Fibroblast of skin of abdomen (primary cell): ENCODE measurements around the gene ATRNL1.

Experiments
- DNase-seq: peaks from one replicate; pipeline ENCODE4 v3.0.0-alpha.2; 2013

ATRNL1 gene

DNA sequence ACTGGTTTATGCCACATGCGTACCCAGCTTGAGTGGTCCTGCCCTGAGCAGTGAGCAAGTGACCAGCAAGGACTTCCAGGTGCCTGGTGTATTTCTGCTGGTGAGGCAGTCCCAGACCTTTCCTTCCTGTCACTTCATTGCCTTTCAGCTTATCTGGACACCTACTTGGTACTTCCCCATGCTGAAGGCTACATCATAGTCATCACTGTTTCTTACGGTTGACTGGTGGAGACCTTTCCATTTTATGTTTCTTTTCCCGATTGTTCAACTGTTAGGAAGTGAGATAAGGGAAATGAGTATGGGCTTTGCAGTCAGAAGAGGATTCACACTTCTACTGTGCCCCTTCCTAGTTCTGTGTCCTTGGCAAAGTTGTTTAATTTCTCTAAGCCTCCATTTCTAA is 821.3 kb downstream of the ATRNL1 start:
- DNase-seq, result no peak

DNA sequence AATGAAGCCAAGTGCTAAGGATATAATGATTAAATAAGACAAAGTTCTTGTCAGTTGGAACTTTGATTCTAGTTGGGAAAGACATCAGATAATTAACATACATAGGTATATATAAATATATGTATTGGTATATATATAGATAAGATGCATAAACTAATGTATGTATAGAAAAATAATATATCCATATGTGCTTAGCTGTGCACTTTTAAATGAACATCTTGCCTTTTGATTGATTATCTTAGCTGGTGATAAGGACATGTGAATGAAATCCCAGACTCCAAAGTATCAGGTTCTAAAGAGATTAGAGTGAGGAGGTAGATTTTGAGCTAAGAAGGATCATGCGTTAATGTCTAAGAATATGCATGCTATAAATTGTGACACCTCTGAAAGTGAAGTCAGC is 822.3 kb downstream of the ATRNL1 start:
- no peak for DNase-seq

DNA sequence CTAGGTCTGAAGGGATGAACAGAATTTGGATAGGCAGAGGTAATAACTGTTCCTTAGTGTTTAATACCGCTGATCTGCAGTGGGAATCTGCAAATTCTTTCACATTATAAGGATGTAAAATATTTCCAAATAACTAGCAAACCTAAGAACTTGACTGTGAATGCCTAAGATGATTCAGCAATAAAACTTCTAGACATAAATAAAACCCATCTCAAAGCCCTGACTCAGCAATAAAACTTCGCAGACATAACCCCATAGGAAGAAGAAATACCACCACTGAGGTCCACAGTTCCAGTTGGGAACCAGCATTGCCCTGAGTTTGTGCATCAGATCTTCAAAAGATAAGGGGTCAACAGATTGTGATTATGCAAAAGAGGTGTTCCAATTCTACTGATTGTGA is 825.6 kb downstream of the ATRNL1 start:
- peak; percentile 81 for DNase-seq

DNA sequence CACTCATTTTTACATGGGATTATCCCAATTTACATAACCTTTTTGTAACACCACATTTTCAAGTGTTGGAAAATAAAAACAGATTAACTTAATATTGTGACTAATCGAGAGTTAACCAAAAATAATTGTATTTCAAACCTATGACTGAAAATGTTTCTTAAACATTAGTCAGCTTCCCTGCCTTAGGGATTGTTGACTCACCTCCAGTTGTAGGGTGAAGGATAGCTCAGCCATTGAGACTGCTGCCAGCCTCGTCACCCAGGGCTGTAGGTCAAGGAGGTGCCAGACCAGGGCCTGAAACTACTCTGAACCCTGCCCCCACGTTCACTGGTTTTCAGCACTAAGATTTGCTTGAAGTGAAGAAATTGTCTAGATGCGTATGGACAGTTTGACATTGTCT is 828.6 kb downstream of the ATRNL1 start:
- peak; percentile 26 for DNase-seq

DNA sequence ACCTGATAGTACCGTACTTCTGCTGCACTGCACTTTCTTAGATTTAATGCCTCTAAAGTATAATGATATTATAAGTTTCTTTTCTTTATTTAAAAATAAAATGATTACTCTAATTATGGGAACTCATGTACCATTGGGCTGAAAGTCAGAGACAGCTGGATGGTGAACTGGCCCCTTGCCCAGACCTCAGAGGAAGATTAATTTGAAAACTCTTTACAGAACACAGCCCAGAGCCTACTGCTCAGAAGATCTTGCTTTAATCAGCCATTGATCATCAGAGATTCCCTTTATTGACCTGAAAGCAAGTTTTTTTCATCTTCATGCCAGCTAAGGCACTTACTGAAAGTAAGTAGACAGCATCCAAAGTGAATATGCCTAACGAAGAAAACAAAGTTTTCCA is 838.1 kb downstream of the ATRNL1 start:
- DNase-seq, result no peak

DNA sequence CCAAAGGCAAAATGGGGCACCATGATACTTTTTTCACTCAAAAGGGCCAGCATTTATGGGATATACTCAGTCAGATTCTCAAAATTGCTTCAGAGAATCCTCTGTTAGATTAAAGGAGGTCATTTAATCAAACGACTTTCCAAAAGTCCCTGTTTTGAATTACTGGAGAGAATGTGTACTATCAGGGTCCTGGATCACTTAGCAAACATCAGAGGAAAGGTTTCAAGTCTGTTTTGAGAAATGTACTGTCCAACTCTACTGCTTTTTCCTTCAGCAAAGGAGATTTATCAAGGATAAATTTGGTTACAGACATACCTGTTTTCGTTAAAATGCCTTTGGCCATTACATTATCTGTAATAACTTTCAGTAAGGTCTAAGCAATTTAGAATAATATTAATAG is 838.9 kb downstream of the ATRNL1 start:
- no peak for DNase-seq

DNA sequence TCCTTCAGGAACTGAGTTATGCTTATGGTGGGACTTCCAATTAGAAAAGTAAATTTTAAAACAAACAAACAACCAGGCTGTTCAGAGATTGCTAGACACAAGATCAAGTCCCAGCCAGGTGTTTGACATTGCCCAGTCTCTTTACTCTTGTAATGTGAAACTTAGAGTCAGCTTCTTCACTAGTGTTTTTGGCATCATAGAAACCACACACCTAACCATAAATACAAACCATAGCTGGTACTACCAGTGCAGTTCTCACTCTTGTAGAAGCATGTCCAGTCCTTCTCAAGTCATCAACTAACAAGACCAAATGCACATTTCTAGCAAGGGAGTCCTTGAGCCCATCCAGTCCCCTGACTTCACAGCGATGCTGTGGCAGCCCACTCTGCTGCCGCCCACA is 839.9 kb downstream of the ATRNL1 start:
- DNase-seq, result no peak

DNA sequence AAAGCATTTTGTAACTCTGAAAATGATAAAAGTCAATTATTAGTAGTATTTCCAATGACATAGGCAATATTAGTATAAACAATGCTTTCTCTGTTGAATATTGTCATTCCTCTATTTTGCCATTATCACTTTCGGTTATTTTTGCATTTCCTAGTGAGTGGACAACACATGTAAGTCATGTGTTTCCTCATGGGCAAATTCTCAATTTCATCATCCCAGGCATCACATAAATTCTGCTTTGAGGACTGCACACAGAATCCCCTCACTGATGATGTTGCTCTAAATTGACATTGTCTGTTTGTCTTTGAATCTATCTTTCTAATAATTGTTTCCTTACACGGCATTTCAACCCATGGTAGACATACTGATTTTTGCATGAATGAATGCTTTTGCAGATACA is 842.6 kb downstream of the ATRNL1 start:
- DNase-seq, result no peak

DNA sequence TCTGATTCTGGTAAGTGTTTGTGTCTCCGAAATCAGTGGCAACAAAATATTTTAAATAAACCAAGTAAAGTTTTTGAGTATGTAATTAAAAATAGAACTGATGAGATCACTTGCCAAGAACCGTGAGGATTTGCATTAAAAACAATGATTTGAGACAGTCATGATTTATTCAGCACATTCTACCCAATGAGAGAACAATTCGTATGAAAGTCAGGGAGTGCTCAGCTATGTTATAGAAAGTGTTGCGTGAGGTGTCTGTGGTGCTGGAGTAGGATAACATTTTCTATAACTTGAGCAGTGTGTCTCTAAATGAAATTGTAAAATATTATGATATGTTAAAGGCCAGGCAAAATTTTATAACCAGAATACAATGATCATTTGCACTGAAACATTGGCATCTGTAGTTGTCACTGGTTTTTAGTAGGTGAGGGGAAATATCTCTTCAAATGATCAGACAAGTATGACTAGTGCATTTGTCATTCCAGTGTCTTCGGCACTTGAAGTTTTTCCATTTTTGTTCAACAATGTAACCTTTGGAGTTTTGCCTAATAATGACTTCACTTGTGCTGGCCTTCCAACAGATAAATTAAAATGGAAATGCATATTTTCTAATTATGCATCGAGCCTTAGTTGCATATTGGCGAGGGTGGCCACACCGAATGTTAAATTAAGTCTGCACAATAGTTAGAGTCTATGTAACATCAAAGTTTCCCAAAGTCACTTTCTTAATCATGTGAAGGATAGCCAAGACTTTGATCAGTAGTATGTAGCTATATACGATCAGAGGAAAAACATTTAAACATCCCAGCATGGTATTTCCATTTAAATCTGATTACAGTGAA is 844.0 kb downstream of the ATRNL1 start:
- peak; percentile 81 for DNase-seq

DNA sequence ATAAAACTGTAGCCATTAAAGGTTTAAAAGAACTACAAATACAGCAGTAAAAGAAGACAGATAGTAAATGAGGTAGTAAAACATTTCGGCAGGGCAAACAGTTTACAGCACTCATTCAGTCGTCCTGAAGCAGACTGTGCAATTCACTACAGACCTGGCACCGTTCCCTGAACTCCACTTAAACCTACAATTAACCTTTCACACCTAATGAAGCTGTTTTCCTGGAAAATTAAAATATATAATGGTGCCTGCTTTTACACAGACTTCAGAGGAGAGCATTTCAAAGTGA is 844.5 kb downstream of the ATRNL1 start:
- DNase-seq, result no peak

DNA sequence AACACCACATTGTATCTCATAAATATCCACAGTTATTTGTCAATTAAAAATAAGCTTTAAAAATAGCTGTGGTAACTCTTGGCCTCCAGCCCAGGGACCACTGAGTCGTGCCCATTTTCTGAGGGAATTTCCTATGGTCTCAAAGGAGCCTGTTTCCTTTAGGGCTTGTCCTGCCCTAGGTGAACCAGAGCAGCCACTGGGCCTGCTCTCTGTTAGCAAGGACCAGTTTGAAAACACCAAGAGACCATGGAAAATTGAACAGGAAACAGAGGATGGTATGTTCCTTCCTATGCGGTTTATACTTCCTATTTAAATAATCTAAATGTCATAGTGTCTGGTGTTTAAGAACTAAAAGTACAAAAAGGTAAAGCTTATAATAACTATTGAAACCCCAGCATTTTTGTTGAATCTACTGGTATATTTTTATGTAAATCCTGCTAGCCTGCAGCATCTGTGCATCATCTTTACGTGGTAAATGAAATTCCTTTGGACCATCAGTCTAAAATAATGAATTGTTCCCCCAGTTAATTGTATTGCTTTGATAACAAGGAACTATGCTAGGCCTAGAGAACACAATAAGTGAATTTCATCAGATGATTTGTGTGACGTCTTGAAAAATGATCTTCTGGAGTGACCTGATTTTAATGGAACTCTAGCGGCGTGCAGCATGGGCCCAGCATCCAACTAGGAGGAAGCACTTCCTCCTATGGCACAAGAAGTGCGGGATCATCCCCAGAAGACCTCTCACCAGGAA is 846.1 kb downstream of the ATRNL1 start:
- peak; percentile 36 for DNase-seq

DNA sequence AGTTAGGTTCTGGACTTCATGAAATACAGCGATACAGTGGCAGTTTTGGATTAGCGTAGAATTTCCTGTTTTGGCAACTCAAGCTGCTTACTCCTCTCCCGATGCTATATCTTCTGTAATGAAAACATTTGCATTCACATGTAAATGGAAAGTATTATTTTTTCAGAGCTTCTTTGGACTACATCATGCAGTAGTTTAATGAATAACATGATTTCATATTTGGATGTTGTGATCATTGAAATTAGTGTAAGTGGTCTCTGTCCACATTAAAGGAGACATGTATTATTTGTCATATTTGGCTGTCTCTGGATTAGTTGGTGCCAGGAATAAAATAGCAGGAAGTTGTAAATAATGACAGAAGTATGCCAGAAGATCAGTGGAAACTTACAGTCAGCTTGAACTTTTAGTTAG is 848.2 kb downstream of the ATRNL1 start:
- peak; percentile 34 for DNase-seq

DNA sequence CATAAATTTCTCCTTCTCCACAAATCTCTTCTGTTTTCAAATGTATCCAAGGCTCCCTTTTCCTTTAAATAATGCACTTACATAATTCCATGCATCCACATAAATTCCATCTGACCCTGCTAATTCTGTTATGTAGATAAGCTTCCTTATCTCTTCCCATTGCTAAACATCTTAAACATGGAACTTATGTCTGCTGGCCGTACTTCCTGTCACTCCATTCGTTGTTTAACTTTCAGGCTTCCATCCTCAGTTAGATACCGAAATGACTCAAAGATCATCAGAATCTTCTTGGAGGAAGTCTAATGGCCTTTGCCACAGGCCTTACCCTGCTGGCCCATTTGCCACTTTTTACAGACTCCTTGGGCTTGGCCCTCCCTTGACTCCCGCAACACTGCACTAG is 848.9 kb downstream of the ATRNL1 start:
- no peak for DNase-seq

DNA sequence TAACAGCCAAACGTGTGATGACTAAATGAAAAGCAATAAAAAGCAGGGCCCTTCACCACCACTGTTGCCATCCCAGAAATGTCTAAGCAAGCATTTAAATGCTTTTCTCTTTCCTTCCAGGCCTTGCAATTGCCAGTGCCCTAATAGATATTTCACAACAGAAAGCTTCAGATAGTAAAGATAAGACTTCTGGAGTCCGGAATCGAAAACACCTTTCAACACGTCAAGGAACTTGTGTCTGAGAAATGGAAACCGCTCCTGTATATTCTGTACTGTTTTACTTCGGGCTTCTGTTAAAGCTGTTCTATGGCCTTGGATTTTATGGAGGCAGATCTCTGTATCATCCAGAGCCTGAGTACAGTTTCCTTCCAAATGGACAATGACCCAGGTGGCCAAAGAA is 851.4 kb downstream of the ATRNL1 start:
- no peak for DNase-seq

DNA sequence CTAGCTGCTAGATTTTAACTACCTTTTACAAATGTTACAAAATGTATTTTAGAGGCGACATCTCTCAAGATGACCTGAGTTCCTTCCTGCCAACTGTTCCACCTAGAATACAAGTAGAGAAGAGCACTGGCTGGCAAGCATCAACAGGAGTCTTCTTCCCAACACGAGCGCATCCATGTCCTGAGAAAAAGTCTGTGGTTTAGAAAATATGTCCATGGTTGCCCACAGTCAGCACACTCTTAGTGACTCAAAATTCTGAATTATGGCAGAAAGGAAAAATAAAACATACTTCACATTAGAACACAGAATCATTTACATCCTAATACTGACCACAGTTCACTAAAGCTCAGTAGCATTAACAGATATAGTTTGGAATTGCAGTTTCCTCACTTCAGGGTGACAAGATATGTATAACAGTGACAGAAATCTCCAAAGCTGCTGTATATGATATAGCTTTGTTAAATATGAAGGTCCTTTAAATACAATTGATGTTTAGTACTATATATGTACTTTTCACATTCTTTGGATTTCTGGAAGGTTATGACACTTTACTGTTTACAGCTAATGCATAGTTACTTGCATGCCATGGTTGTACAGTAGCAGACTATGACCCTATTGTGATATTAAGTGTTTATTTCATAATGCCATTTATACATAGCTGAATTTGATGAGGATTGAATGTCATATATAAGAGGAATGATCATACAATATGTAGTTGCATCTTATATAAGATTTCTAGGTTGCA is 852.7 kb downstream of the ATRNL1 start:
- peak; percentile 60 for DNase-seq

DNA sequence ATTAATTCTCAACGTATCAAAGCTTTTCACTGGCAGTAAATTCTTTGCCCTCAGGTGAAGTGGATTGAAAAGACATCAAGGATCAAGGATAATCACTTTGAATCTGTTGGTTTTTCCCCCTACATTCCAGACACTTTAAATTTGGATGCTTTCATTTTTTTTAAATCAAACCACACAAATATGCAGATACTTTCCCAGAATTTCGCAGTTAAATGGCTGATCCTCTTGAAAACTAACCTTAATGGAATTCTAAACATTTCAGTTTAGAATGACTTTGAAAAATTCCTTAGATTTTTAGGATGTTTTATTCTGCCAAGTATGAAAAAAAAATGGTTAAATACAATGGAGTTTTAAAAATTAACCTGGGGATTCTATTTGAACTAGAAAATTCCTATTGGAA is 853.9 kb downstream of the ATRNL1 start:
- peak; percentile 84 for DNase-seq

DNA sequence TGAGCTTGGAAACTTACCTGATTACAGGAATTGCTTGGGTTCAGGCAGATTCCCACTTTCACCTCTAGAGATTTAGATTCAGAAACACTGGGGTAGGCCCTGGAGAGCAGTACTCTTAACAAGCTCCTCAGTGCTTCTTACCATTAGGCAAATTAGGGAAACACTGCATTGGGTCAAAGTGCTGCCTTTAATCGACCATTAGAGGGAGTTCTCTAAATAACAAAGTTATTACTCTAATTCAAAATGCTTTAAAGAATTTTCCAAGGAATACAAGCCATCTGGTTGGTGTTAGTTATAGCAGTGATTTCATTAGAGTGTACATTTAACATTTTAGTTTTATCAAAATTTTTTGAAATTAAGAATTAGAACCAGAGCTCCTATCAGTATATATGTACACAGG is 855.3 kb downstream of the ATRNL1 start:
- DNase-seq, result peak; percentile 55

DNA sequence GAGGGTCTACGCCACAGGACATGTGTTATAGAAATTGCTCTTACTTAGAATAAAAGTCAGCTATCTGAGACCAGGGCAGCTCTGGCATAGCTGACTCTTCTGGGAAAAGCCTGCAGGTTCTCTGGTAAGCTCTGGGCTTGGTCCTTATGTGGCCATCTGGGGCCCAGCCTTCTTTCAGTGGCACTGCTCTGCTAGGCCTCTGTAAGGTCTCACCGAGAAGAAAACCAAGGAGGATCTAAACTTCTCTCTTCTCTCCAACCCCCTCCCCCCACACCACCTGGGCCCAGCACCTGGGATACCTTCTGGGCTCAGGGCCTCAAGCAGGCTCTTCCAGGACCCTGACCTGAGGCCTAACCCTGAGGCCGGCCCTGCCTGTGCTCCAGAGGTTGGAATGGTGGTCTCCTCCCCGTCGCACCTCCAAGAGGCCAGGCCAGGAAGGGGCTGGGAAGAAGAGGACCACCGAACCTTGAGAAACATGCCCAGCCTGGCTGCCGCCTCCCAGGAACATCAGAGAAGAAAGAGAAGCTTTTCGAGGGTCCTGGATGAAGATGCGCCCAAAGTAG is 856.2 kb downstream of the ATRNL1 start:
- no peak for DNase-seq

DNA sequence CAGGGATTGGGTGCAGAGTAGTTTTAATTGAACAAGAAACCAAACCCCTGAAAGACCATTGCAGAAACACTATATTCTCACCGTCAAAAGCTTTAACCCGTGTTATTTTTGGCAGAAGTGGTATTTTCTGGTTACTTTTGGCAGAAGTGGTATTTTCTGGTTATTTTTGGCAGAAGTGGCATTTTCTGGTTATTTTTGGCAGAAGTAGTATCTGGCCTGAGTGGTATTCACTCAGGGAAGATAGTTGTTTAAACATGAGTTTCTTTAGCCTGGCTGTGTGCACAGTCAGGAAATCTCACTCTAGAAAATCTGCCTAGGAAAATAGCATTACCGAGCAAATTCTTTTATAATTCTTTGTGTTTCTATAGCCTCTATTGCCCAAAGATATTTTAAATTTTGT is 857.2 kb downstream of the ATRNL1 start:
- peak; percentile 57 for DNase-seq

DNA sequence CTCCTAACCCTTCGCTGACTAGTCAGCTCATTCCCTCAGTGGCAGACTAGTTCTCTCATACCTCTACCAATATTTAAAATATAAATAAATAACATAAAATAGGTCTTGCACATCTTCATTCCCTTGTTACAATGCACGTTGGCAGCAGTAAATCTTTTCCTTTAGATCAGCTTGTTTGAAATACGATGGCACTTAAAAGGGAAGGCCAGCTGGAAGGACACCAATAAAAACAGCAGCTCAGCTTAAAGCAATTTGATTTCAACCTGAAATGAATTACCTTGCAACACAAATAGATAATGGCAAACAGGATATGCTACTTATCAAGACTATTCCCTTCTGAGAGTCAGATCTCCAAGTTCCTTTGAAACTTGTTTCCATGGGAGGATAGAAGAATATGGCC is 858.1 kb downstream of the ATRNL1 start:
- no peak for DNase-seq

DNA sequence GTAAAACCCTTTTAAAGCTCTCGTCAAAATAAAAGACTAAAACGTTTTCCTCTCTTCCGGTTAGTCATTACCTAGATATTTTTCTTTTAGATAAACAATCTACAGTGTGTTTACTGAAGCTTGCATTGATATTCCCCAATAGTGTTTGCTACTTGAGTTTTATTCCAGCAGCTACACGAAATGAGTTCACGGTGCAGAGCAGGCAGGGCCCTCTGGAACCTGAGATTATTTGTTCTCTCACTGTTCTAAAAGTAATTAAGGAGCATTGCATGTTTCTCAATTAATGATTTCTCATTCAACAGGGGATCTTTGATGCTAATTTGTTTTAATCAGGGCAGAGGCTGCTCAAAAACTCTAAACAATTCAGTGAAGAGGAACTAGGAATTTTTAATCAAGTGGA is 860.1 kb downstream of the ATRNL1 start:
- DNase-seq, result no peak

DNA sequence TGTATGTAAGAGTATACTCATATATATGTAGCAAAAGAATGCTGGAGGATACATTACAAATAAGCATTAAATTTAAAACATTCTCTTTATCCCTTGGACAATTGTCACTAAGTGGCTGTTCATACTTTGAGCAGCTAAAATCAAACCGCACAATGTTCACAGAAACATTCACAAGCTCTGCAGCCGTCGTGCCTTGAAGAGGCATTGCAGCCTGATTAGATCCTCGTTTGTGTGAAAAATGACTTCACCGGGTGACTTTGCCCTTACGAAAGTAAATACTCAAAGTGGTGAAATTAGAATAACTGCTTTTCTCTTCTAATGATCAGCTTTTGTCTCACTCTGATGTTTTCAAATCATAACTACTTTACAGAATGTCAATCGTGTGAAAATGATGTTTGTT is 860.8 kb downstream of the ATRNL1 start:
- DNase-seq, result no peak
